Right atrium auricular region (tissue), 2 donors: ENCODE results near the gene GIGYF1. TPM values are rescaled to one million over a fixed set of nuclear protein-coding genes. Genes with fewer than 3 reads are reported as not detected.
"Not testable (repeated sequence)": the region's sequence is repeated elsewhere in the genome, so short reads cannot be mapped to it uniquely, and the experiment has no call there.

Experiments used
- DNase-seq: peaks from one replicate; pipeline ENCODE4 v3.0.0-alpha.2; 2019; ENCODE audit warnings: low spot score
- H3K27ac ChIP-seq, 2 donors: fragments of 200-600 bp; sonication (generic); 1 replicate in 1 of 2; 2 replicates in 1 of 2; pipeline ENCODE4 v1.5.1; 2016 to 2019
- H3K27me3 ChIP-seq, 2 donors: fragments of 200-600 bp; sonication (generic); one replicate each; pipeline versions ENCODE4 v1.5.1 to v1.6.0; 2017 to 2019
- H3K36me3 ChIP-seq: fragments of 200-600 bp; sonication (generic); one replicate; pipeline ENCODE4 v1.5.1; 2016
- H3K4me1 ChIP-seq, 2 donors: fragments of 200-600 bp; sonication (generic); one replicate each; pipeline versions ENCODE4 v1.5.1 to v1.6.0; 2017 to 2019
- H3K4me3 ChIP-seq, 2 donors: fragments of 200-600 bp; sonication (generic); 1 replicate in 1 of 2; 2 replicates in 1 of 2; pipeline ENCODE4 v1.5.1; 2017 to 2019; ENCODE audit warnings: mild to moderate bottlenecking in 1 of 2, moderate library complexity in 1 of 2
- H3K9me3 ChIP-seq, 2 donors: fragments of 200-600 bp; sonication (generic); one replicate each; pipeline ENCODE4 v1.5.1; 2019
- CTCF ChIP-seq, 2 donors: fragments of 200-600 bp; sonication (generic); IDR thresholded peaks; one replicate each; pipeline ENCODE4 v1.5.1; 2019; ENCODE audit warnings: antibody characterized with exemption in 2 of 2
- total RNA-seq, 2 donors: library from RNA; depleted of rRNA; stranded (reverse); fragments of >200 nt; gene quantifications; one replicate each; pipeline ENCODE4 v1.1.0, GENCODE V29; 2016

Gene GIGYF1
- total RNA-seq, 2 donors from 2014 or later: 13.4 to 17.4 TPM

- TF ChIP-seq CTCF (IDR thresholded peaks at IDR 0.05): no peak
- no peaks in the 10 kb centered on the region for H3K9me3 ChIP-seq
- H3K36me3 ChIP-seq: no peaks in the 10 kb centered on the region
- no peak overlapping the region for H3K4me3 ChIP-seq
- no peak for DNase-seq
- H3K27me3 ChIP-seq: no peaks in the 10 kb centered on the region
- H3K4me1 ChIP-seq: no peaks in the 10 kb centered on the region
- H3K27ac ChIP-seq: no peak overlapping the region
Observed at GRCh38 chr7:100730136-100730800, 36.2 kb upstream of the GIGYF1 start.

GRCh38 chr7:100728196-100728595 lies 34.1 kb upstream of the GIGYF1 start:
- TF ChIP-seq CTCF (IDR thresholded peaks at IDR 0.05): no peak
- H3K9me3 ChIP-seq: no peaks in the 10 kb centered on the region
- no peak overlapping the region for H3K27ac ChIP-seq
- H3K36me3 ChIP-seq: no peaks in the 10 kb centered on the region
- DNase-seq: no peak
- no peaks in the 10 kb centered on the region for H3K4me1 ChIP-seq
- no peaks in the 10 kb centered on the region for H3K27me3 ChIP-seq
- H3K4me3 ChIP-seq: no peak overlapping the region

GRCh38 chr7:100726996-100727761 lies 33.1 kb upstream of the GIGYF1 start:
- Histone ChIP-seq H3K27me3 (no peaks in the 10 kb centered on the region), H3K4me1 (no peaks in the 10 kb centered on the region), H3K9me3 (no peaks in the 10 kb centered on the region), H3K4me3 (no peak overlapping the region), H3K36me3 (no peaks in the 10 kb centered on the region), H3K27ac (no peak overlapping the region)
- no peak for DNase-seq
- no peak for TF ChIP-seq CTCF (IDR thresholded peaks at IDR 0.05)

GRCh38 chr7:100724364-100724763 lies 30.3 kb upstream of the GIGYF1 start:
- H3K27ac ChIP-seq, H3K9me3 ChIP-seq, H3K36me3 ChIP-seq, H3K4me3 ChIP-seq, DNase-seq: not testable (repeated sequence)
- Histone ChIP-seq H3K27me3 (peaks cover 0 to 14% of the 10 kb centered on the region in 2 donors), H3K4me1 (peaks cover 0 to 13% of the 10 kb centered on the region in 2 donors)

GRCh38 chr7:100723732-100724275 lies 29.8 kb upstream of the GIGYF1 start:
- H3K4me3 ChIP-seq: no peak overlapping the region
- no peak for TF ChIP-seq CTCF (IDR thresholded peaks at IDR 0.05)
- no peaks in the 10 kb centered on the region for H3K36me3 ChIP-seq
- H3K4me1 ChIP-seq: peaks cover 0 to 13% of the 10 kb centered on the region in 2 donors
- peaks cover 0 to 14% of the 10 kb centered on the region in 2 donors for H3K27me3 ChIP-seq
- H3K27ac ChIP-seq: no peak overlapping the region
- no peaks in the 10 kb centered on the region for H3K9me3 ChIP-seq
- no peak for DNase-seq

GRCh38 chr7:100722480-100723212 lies 28.6 kb upstream of the GIGYF1 start:
- no peak for TF ChIP-seq CTCF (IDR thresholded peaks at IDR 0.05)
- Histone ChIP-seq H3K27ac (no peak overlapping the region), H3K9me3 (no peaks in the 10 kb centered on the region), H3K4me1 (peaks cover 0 to 13% of the 10 kb centered on the region in 2 donors), H3K27me3 (peaks cover 0 to 14% of the 10 kb centered on the region in 2 donors), H3K4me3 (no peak overlapping the region), H3K36me3 (no peaks in the 10 kb centered on the region)
- no peak for DNase-seq
